Natural killer cell (primary cell): ENCODE results near the gene FGGY. TPM values are rescaled to one million over a fixed set of nuclear protein-coding genes. Genes with fewer than 3 reads are reported as not detected.

ENCODE experiments used
- ATAC-seq, 3 donors: fragments of 150-1000 bp in 2 of 3; fragments of 200-7000 bp in 1 of 3; cut with Tn5 transposase; 1 replicate in 1 of 3; 2 replicates in 2 of 3; pipeline ENCODE4 v1.10.0; 2021; ENCODE audit warnings: mild to moderate bottlenecking in 2 of 3, moderate library complexity in 2 of 3
- DNase-seq, 2 donors: peaks; one replicate each; pipeline versions ENCODE4 v3.0.0 to v3.0.0-alpha.2; 2013 to 2021; ENCODE audit warnings: mixed read lengths in 1 of 2
- H3K27ac ChIP-seq: one replicate; pipeline ENCODE4 v1.5.1; 2013; ENCODE audit warnings: mild to moderate bottlenecking, low read length
- H3K27me3 ChIP-seq: one replicate; pipeline ENCODE4 v1.6.1; 2013; ENCODE audit warnings: low read length; ENCODE audit not compliant: control insufficient read depth, insufficient read depth
- H3K36me3 ChIP-seq: one replicate; pipeline ENCODE4 v1.6.1; 2013; ENCODE audit warnings: low read length; ENCODE audit not compliant: control insufficient read depth, insufficient read depth
- H3K4me1 ChIP-seq: one replicate; pipeline ENCODE4 v1.6.1; 2013; ENCODE audit warnings: low read length; ENCODE audit not compliant: control insufficient read depth, insufficient read depth
- H3K4me3 ChIP-seq: one replicate; pipeline ENCODE4 v1.5.1; 2013; ENCODE audit warnings: low read length
- H3K9me3 ChIP-seq: one replicate; pipeline ENCODE4 v1.6.1; 2013; ENCODE audit warnings: low read length; ENCODE audit not compliant: control insufficient read depth, insufficient read depth
- H3K27ac Mint-ChIP-seq, 2 donors: one replicate each; pipeline ENCODE4 v1.8.0; 2022; ENCODE audit warnings: mild to moderate bottlenecking in 2 of 2, mixed read lengths in 2 of 2, moderate library complexity in 1 of 2
- H3K27me3 Mint-ChIP-seq, 2 donors: one replicate each; pipeline ENCODE4 v1.8.0; 2022; ENCODE audit warnings: low read depth in 2 of 2, mixed read lengths in 2 of 2
- H3K36me3 Mint-ChIP-seq: one replicate; pipeline ENCODE4 v1.8.0; 2022; ENCODE audit warnings: mixed read lengths
- H3K4me1 Mint-ChIP-seq, 2 donors: one replicate each; pipeline ENCODE4 v1.8.0; 2022; ENCODE audit warnings: mixed read lengths in 2 of 2
- H3K4me3 Mint-ChIP-seq: one replicate; pipeline ENCODE4 v1.8.0; 2022; ENCODE audit warnings: mild to moderate bottlenecking, moderate library complexity, mixed read lengths
- H3K9me3 Mint-ChIP-seq, 2 donors: one replicate each; pipeline ENCODE4 v1.8.0; 2022; ENCODE audit warnings: mixed read lengths in 2 of 2
- CTCF ChIP-seq: fragments of 200-600 bp; IDR thresholded peaks from one replicate; pipeline ENCODE4 v1.8.0; 2022; ENCODE audit warnings: antibody characterized with exemption
- whole genome bisulfite sequencing: methylation state at CpG from one replicate; pipeline ENCODE4 v1.1.7; 2013; ENCODE audit warnings: missing lambda C conversion rate; ENCODE audit not compliant: insufficient coverage; 5-methylcytosine and 5-hydroxymethylcytosine counted together
- intact Hi-C: fragments of 100-400 bp; cut with micrococcal nuclease; formaldehyde crosslinking; loops from one replicate; pipeline ENCODE4 v1.14.2; 2022
- total RNA-seq, 4 donors: library from RNA; stranded (reverse); fragments of 120-200 nt in 1 of 4; gene quantifications; one replicate each; pipeline versions ENCODE4 v1.2.3 to v1.2.4, GENCODE V29; 2013 to 2022

Gene FGGY
- total RNA-seq, 3 donors from 2014 or later (not counting 1 experiment from before 2014, with no cell fraction given), result 21.8 to 31.5 (median 21.8) TPM

- H3K4me3 Mint-ChIP-seq, result no peak overlapping the region
- H3K27ac ChIP-seq, result no peak overlapping the region
- H3K4me3 ChIP-seq, result no peak overlapping the region
- no peak overlapping the region for H3K27ac Mint-ChIP-seq
- no peaks in the 10 kb centered on the region for H3K4me1 Mint-ChIP-seq
- no peaks in the 10 kb centered on the region for H3K9me3 ChIP-seq
- DNase-seq (no peak), ATAC-seq (no peak)
- H3K9me3 Mint-ChIP-seq, result no peaks in the 10 kb centered on the region
- H3K4me1 ChIP-seq, result no peaks in the 10 kb centered on the region
- no peaks in the 10 kb centered on the region for H3K27me3 ChIP-seq
- H3K27me3 Mint-ChIP-seq, result no peaks in the 10 kb centered on the region
- no peaks in the 10 kb centered on the region for H3K36me3 Mint-ChIP-seq
- intact Hi-C loops, result no loop called here
- no peaks in the 10 kb centered on the region for H3K36me3 ChIP-seq
- TF ChIP-seq CTCF, result no peak
Measured at GRCh38 chr1:59680044-59680443, 383.1 kb downstream of the FGGY start.

- H3K9me3 Mint-ChIP-seq, result no peaks in the 10 kb centered on the region
- Histone ChIP-seq H3K4me3 (no peak overlapping the region), H3K36me3 (no peaks in the 10 kb centered on the region), H3K27me3 (no peaks in the 10 kb centered on the region), H3K9me3 (no peaks in the 10 kb centered on the region), H3K4me1 (no peaks in the 10 kb centered on the region), H3K27ac (no peak overlapping the region)
- no peaks in the 10 kb centered on the region for H3K27me3 Mint-ChIP-seq
- DNase-seq (no peak), ATAC-seq (no peak)
- H3K4me3 Mint-ChIP-seq, result no peak overlapping the region
- TF ChIP-seq CTCF, result no peak
- H3K4me1 Mint-ChIP-seq, result no peaks in the 10 kb centered on the region
- intact Hi-C loops, result no loop called here
- H3K27ac Mint-ChIP-seq, result no peak overlapping the region
- 69% methylated on average over 5 of the region's 5 CpGs for WGBS
- no peaks in the 10 kb centered on the region for H3K36me3 Mint-ChIP-seq
Measured at GRCh38 chr1:59682396-59683080, 385.6 kb downstream of the FGGY start.

- H3K27ac Mint-ChIP-seq, result no peak overlapping the region
Measured at GRCh38 chr1:59683197-59683596, 386.3 kb downstream of the FGGY start.

More at GRCh38 chr1:59683197-59683596, 386.3 kb downstream of the FGGY start:
- intact Hi-C loops, result no loop called here
- no peaks in the 10 kb centered on the region for H3K4me1 Mint-ChIP-seq
- no peak for DNase-seq
- H3K4me3 Mint-ChIP-seq, result no peak overlapping the region
- H3K9me3 ChIP-seq, result no peaks in the 10 kb centered on the region
- no peak overlapping the region for H3K4me3 ChIP-seq
- TF ChIP-seq CTCF, result no peak
- H3K4me1 ChIP-seq, result no peaks in the 10 kb centered on the region
- no peaks in the 10 kb centered on the region for H3K36me3 ChIP-seq
- no peaks in the 10 kb centered on the region for H3K36me3 Mint-ChIP-seq
- 97% methylated on average over 2 of the region's 2 CpGs for WGBS
- H3K27me3 Mint-ChIP-seq, result no peaks in the 10 kb centered on the region
- ATAC-seq, result no peak
- H3K9me3 Mint-ChIP-seq, result no peaks in the 10 kb centered on the region
- no peaks in the 10 kb centered on the region for H3K27me3 ChIP-seq
- no peak overlapping the region for H3K27ac ChIP-seq
